Mammary microvascular endothelial cell (primary cell): ENCODE data around the gene CD1C. TPM values are rescaled to one million over a fixed set of nuclear protein-coding genes. Genes with fewer than 3 reads are reported as not detected.

Source experiments
- total RNA-seq: library from RNA; depleted of rRNA; stranded (reverse); fragments of >200 nt; gene quantifications from 2 replicates; pipeline ENCODE4 v1.2.3, GENCODE V29; 2015

The CD1C gene
- not detected in 2 replicates for total RNA-seq

DNA sequence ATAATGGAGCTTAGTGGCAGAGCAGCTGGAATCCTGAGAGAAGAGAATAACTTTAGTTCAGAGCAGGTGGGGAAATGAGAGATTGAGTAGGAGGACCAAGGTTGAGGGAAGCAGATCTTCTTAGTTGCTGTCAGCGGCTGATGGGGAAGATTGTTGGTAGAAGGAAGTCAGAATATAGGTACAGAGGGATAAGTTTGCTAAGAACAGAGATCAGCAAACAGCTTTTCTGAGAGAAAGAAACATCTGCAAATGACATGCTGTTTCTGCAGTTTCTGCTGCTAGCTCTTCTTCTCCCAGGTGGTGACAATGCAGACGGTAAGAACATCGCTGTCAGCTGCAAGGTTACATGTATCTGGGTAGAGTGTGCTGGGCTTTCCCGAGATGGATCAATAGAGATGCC, at the start of gene CD1C:
Gene CD1C (plus strand): TSS at position 113 of the 400 bp plus-strand sequence. CDS start 142 bp downstream, at position 255.

DNA sequence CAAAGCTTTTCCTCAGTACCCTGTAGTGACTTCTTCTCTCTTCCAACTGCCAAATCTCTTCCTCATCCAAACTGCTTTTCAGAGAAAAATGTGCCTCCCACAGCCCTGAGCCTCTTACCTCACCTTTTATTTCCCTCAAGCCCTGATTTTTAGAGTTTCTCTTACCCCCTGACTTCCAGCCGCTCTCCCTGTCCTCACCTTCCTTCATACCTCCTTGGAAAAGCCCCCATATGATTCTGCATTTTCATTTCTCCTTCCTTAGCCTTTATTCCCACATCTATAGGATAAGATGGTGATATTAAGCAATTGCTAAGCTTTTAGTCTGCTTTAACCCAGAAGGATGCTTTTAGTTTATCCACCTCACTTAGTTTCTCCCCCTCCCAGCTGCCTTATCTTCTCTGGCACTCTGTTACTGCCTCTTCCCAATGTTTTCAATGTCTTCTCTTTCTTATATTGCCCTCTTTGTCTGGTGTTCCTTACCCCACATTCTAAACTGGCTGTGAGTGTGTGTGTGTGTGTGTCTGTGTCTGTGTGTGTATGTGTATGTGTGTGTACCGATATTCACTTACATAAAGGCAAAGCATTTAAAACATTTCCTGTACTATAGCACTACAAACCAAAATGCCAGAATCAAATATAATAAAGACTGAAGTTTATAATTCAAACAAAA, 41.9 kb downstream of the CD1C start, which contains the start of gene CD1B:
Gene CD1B (minus strand): TSS at position 51 of the 670 bp plus-strand sequence. CDS start 108 bp downstream, outside the sequence.

Other genes starting within 250 kb of the CD1C start
- gene CD1D, start 109.0 kb upstream of the CD1C start, total RNA-seq, result not detected in 2 replicates
- gene CD1A, start 35.5 kb upstream of the CD1C start, total RNA-seq, result not detected in 2 replicates
- not detected in 2 replicates for gene CD1B, start 41.6 kb downstream of the CD1C start, total RNA-seq
- gene CD1E, start 64.0 kb downstream of the CD1C start, total RNA-seq, result not detected in 2 replicates
- not detected in 2 replicates for gene OR10T2, start 109.5 kb downstream of the CD1C start, total RNA-seq
- not detected in 2 replicates for gene OR10K2, start 136.3 kb downstream of the CD1C start, total RNA-seq
- not detected in 2 replicates for gene OR10K1, start 171.9 kb downstream of the CD1C start, total RNA-seq
- gene OR10R2, start 182.3 kb downstream of the CD1C start, total RNA-seq, result not detected in 2 replicates